ENCODE results near the gene DNAL1. TPM values are rescaled to one million over a fixed set of nuclear protein-coding genes. Genes with fewer than 3 reads are reported as not detected.
"Not testable (repeated sequence)": the region's sequence is repeated elsewhere in the genome, so short reads cannot be mapped to it uniquely, and the experiment has no call there.

DNAL1 gene
- total RNA-seq, 1 donor from 2014 or later: 5.9 TPM

GRCh38 chr14:73637830-73638229, 7.0 kb upstream of the DNAL1 start:
- DNase-seq (ENCODE audit: low read depth, low spot score): no peak

GRCh38 chr14:73640796-73641365, 3.9 kb upstream of the DNAL1 start:
- DNase-seq (ENCODE audit: low read depth, low spot score): no peak

- no peak for DNase-seq (ENCODE audit: low read depth, low spot score)
These were observed 443 bp downstream of the DNAL1 start for GRCh38 chr14:73645248-73645610.

GRCh38 chr14:73651005-73651404, 6.2 kb downstream of the DNAL1 start:
- DNase-seq (ENCODE audit: low read depth, low spot score): no peak

- DNase-seq (ENCODE audit: low read depth, low spot score): no peak
These were observed 11.1 kb downstream of the DNAL1 start for GRCh38 chr14:73655851-73656250.

GRCh38 chr14:73659202-73659601, 14.4 kb downstream of the DNAL1 start:
- DNase-seq (ENCODE audit: low read depth, low spot score): not testable (repeated sequence)

- DNase-seq (ENCODE audit: low read depth, low spot score): no peak
These were observed 15.7 kb downstream of the DNAL1 start for GRCh38 chr14:73660511-73660910.

GRCh38 chr14:73661872-73662271, 17.1 kb downstream of the DNAL1 start:
- DNase-seq (ENCODE audit: low read depth, low spot score): peak; percentile 8

- DNase-seq (ENCODE audit: low read depth, low spot score): peak; percentile 43
These were observed 17.7 kb downstream of the DNAL1 start for GRCh38 chr14:73662487-73662943.

GRCh38 chr14:73663548-73664212, 18.9 kb downstream of the DNAL1 start:
- no peak for DNase-seq (ENCODE audit: low read depth, low spot score)

GRCh38 chr14:73665130-73665529, 20.3 kb downstream of the DNAL1 start:
- DNase-seq (ENCODE audit: low read depth, low spot score): no peak

- DNase-seq (ENCODE audit: low read depth, low spot score): no peak
These were observed 21.8 kb downstream of the DNAL1 start for GRCh38 chr14:73666583-73666982.

- DNase-seq (ENCODE audit: low read depth, low spot score): no peak
These were observed 23.1 kb downstream of the DNAL1 start for GRCh38 chr14:73667854-73668253.

- no peak for DNase-seq (ENCODE audit: low read depth, low spot score)
These were observed 30.2 kb downstream of the DNAL1 start for GRCh38 chr14:73674986-73675385.

GRCh38 chr14:73678698-73679097, 33.9 kb downstream of the DNAL1 start:
- no peak for DNase-seq (ENCODE audit: low read depth, low spot score)

- DNase-seq (ENCODE audit: low read depth, low spot score): no peak
These were observed 36.0 kb downstream of the DNAL1 start for GRCh38 chr14:73680821-73681220.

- DNase-seq (ENCODE audit: low read depth, low spot score): no peak
These were observed 39.8 kb downstream of the DNAL1 start for GRCh38 chr14:73684627-73685026.

GRCh38 chr14:73685328-73685727, 40.5 kb downstream of the DNAL1 start:
- no peak for DNase-seq (ENCODE audit: low read depth, low spot score)

- DNase-seq (ENCODE audit: low read depth, low spot score): no peak
These were observed 42.1 kb downstream of the DNAL1 start for GRCh38 chr14:73686901-73687300.

GRCh38 chr14:73694083-73694482, 49.3 kb downstream of the DNAL1 start:
- no peak for DNase-seq (ENCODE audit: low read depth, low spot score)

- DNase-seq (ENCODE audit: low read depth, low spot score): no peak
These were observed 50.3 kb downstream of the DNAL1 start for GRCh38 chr14:73695082-73695481.

- DNase-seq (ENCODE audit: low read depth, low spot score): no peak
These were observed 51.2 kb downstream of the DNAL1 start for GRCh38 chr14:73695997-73696396.

Measured in pulmonary artery endothelial cell (primary cell).